CD4-positive, alpha-beta T cell treated with Interleukin-12 subunit alpha and Interleukin-12 subunit beta, for 1 hour (primary cell): ENCODE data around the gene NEURL2.
"Not testable (repeated sequence)": the region's sequence is repeated elsewhere in the genome, so short reads cannot be mapped to it uniquely, and the experiment has no call there.

Experiments
- DNase-seq: peaks from one replicate; pipeline ENCODE4 v3.0.0-alpha.2; 2020

NEURL2 gene

GRCh38 chr20:45890985-45891983 lies at the start of gene NEURL2, which contains the start of gene CTSA:
NEURL2 (minus strand) TSS chr20:45891208; CDS start chr20:45890991, 217 bp downstream.
CTSA (plus strand) TSS chr20:45891335; CDS start chr20:45891569, 234 bp downstream.
- DNase-seq = peak; percentile 85

- DNase-seq = no peak
Measured at GRCh38 chr20:45940469-45940868, 49.5 kb upstream of the NEURL2 start.

GRCh38 chr20:45940053-45940452 lies 49.0 kb upstream of the NEURL2 start:
- no peak for DNase-seq

- DNase-seq = no peak
Measured at GRCh38 chr20:45938727-45939438, 47.9 kb upstream of the NEURL2 start.

- DNase-seq = peak; percentile 27
Measured at GRCh38 chr20:45937765-45938164, 46.8 kb upstream of the NEURL2 start.

- DNase-seq = no peak
Measured at GRCh38 chr20:45935416-45936046, 44.5 kb upstream of the NEURL2 start.

- peak; percentile 98 for DNase-seq
Measured at GRCh38 chr20:45934586-45935415, 43.8 kb upstream of the NEURL2 start, which contains the start of gene PCIF1. PCIF1 (plus strand) TSS chr20:45934683; CDS start chr20:45939000, 4,317 bp downstream.

- DNase-seq = no peak
Measured at GRCh38 chr20:45934046-45934585, 43.1 kb upstream of the NEURL2 start.

- peak; percentile 68 for DNase-seq
Measured at GRCh38 chr20:45933266-45934045, 42.4 kb upstream of the NEURL2 start.

- DNase-seq = not testable (repeated sequence)
Measured at GRCh38 chr20:45931680-45932079, 40.7 kb upstream of the NEURL2 start.

GRCh38 chr20:45927071-45927878 lies 36.3 kb upstream of the NEURL2 start:
- DNase-seq = no peak

- DNase-seq = no peak
Measured at GRCh38 chr20:45926731-45927070, 35.7 kb upstream of the NEURL2 start.

- DNase-seq = no peak
Measured at GRCh38 chr20:45925821-45926506, 35.0 kb upstream of the NEURL2 start.

GRCh38 chr20:45924391-45925261 lies 33.6 kb upstream of the NEURL2 start:
- DNase-seq = no peak

GRCh38 chr20:45921337-45922189 lies 30.6 kb upstream of the NEURL2 start:
- no peak for DNase-seq

- DNase-seq = no peak
Measured at GRCh38 chr20:45920462-45921336, 29.7 kb upstream of the NEURL2 start.
